GM23338 (cell line): Measurements from ENCODE around the gene THSD4. TPM values are rescaled to one million over a fixed set of nuclear protein-coding genes. Genes with fewer than 3 reads are reported as not detected.

Source experiments
- ATAC-seq: fragments of 200-7000 bp; cut with Tn5 transposase; 3 replicates; pipeline ENCODE4 v1.9.1; 2020
- DNase-seq: peaks from one replicate; pipeline ENCODE4 v3.0.0-alpha.2; 2015; ENCODE audit warnings: low spot score
- H2AFZ ChIP-seq: fragments of 200-600 bp; sonication (generic); 2 replicates; pipeline ENCODE4 v1.8.0; 2016; ENCODE audit warnings: antibody characterized with exemption, mild to moderate bottlenecking, moderate library complexity
- H3F3A ChIP-seq: fragments of 200-600 bp; sonication (generic); replicated peaks from 2 replicates; pipeline ENCODE4 v1.8.0; 2017; ENCODE audit warnings: antibody characterized with exemption, mixed run types, low read depth
- H3K27ac ChIP-seq: fragments of 200-600 bp; sonication (generic); 2 replicates; pipeline ENCODE4 v1.6.1; 2016; ENCODE audit warnings: low read depth
- H3K27me3 ChIP-seq: fragments of 200-600 bp; sonication (generic); 2 replicates; pipeline ENCODE4 v1.8.0; 2016; ENCODE audit warnings: mild to moderate bottlenecking, mixed run types, moderate library complexity; ENCODE audit not compliant: insufficient read depth
- H3K36me3 ChIP-seq: fragments of 200-600 bp; sonication (generic); 2 replicates; pipeline ENCODE4 v1.8.0; 2016; ENCODE audit warnings: mild to moderate bottlenecking; ENCODE audit not compliant: insufficient read depth
- H3K4me1 ChIP-seq: fragments of 200-600 bp; sonication (generic); 2 replicates; pipeline ENCODE4 v1.8.0; 2016; ENCODE audit warnings: mild to moderate bottlenecking, moderate library complexity; ENCODE audit not compliant: insufficient read depth
- H3K4me2 ChIP-seq: fragments of 200-600 bp; sonication (generic); 2 replicates; pipeline ENCODE4 v1.7.1; 2017; ENCODE audit warnings: mixed run types
- H3K4me3 ChIP-seq: fragments of 200-600 bp; sonication (generic); 2 replicates; pipeline ENCODE4 v1.6.1; 2016; ENCODE audit warnings: mixed run types
- H3K79me2 ChIP-seq: fragments of 200-600 bp; sonication (generic); replicated peaks from 2 replicates; pipeline ENCODE4 v1.8.0; 2017; ENCODE audit warnings: mild to moderate bottlenecking; ENCODE audit not compliant: insufficient read depth
- H3K9me2 ChIP-seq: fragments of 200-600 bp; sonication (generic); 2 replicates; pipeline ENCODE4 v1.8.0; 2017; ENCODE audit not compliant: insufficient read depth
- H4K20me1 ChIP-seq: fragments of 200-600 bp; sonication (generic); replicated peaks from 2 replicates; pipeline ENCODE4 v1.8.0; 2017; ENCODE audit warnings: mild to moderate bottlenecking; ENCODE audit not compliant: insufficient read depth
- H3K27ac Mint-ChIP-seq: 2 replicates; pipeline ENCODE4 v1.8.0; 2020; ENCODE audit warnings: inconsistent platforms, mild to moderate bottlenecking, moderate library complexity, mixed read lengths
- H3K27me3 Mint-ChIP-seq: 3 replicates; pipeline ENCODE4 v1.8.0; 2022; ENCODE audit warnings: low read depth, mild to moderate bottlenecking, moderate library complexity, mixed read lengths, inconsistent platforms; ENCODE audit not compliant: insufficient read depth, poor library complexity
- H3K36me3 Mint-ChIP-seq: 3 replicates; pipeline ENCODE4 v1.8.0; 2021; ENCODE audit warnings: low read depth, mild to moderate bottlenecking, inconsistent platforms, moderate library complexity, mixed read lengths
- H3K4me1 Mint-ChIP-seq: 3 replicates; pipeline ENCODE4 v1.8.0; 2020; ENCODE audit warnings: mild to moderate bottlenecking, inconsistent platforms, mixed read lengths
- H3K4me3 Mint-ChIP-seq: 3 replicates; pipeline ENCODE4 v1.8.0; 2021; ENCODE audit warnings: moderate library complexity, mild to moderate bottlenecking, inconsistent platforms, mixed read lengths
- H3K9me3 Mint-ChIP-seq: 3 replicates; pipeline ENCODE4 v1.8.0; 2020; ENCODE audit warnings: moderate library complexity, mild to moderate bottlenecking, inconsistent platforms, mixed read lengths
- CREB1 ChIP-seq: fragments of 250-450 bp; sonication (Bioruptor Pico); IDR thresholded peaks from 2 replicates; pipeline ENCODE4 v1.5.0; 2020; ENCODE audit warnings: low read depth, mild to moderate bottlenecking, moderate library complexity
- ETS1 ChIP-seq: IDR thresholded peaks from 2 replicates; pipeline ENCODE4 v1.6.1; 2016; ENCODE audit warnings: antibody characterized with exemption
- EZH2 ChIP-seq: fragments of 200-600 bp; sonication (generic); IDR thresholded peaks from one replicate; pipeline ENCODE4 v1.8.0; 2017; ENCODE audit warnings: antibody characterized with exemption, mild to moderate bottlenecking, low read depth; ENCODE audit not compliant: unreplicated experiment
- JUNB ChIP-seq: IDR thresholded peaks from one replicate; pipeline ENCODE4 v1.6.1; 2016; ENCODE audit warnings: antibody characterized with exemption; ENCODE audit not compliant: unreplicated experiment
- NANOG ChIP-seq: IDR thresholded peaks from 2 replicates; pipeline ENCODE4 v1.6.1; 2016; ENCODE audit warnings: antibody characterized with exemption, borderline replicate concordance
- POLR2AphosphoS5 ChIP-seq: IDR thresholded peaks from 2 replicates; pipeline ENCODE4 v1.6.1; 2016; ENCODE audit warnings: antibody characterized with exemption, low read depth
- STAT1 ChIP-seq: IDR thresholded peaks from one replicate; pipeline ENCODE4 v1.6.1; 2016; ENCODE audit warnings: antibody characterized with exemption; ENCODE audit not compliant: unreplicated experiment
- ZNF114 ChIP-seq: fragments of 250-450 bp; sonication (Bioruptor Pico); IDR thresholded peaks from 2 replicates; pipeline ENCODE4 v1.5.0; 2020; ENCODE audit warnings: mild to moderate bottlenecking, moderate library complexity
- ZNF331 ChIP-seq: fragments of 250-450 bp; sonication (Bioruptor Pico); IDR thresholded peaks from 2 replicates; pipeline ENCODE4 v1.5.0; 2020; ENCODE audit warnings: low read depth, mild to moderate bottlenecking, moderate library complexity
- ZNF462 ChIP-seq: fragments of 250-450 bp; sonication (Bioruptor Pico); IDR thresholded peaks from 2 replicates; pipeline ENCODE4 v1.5.0; 2020; ENCODE audit warnings: mild to moderate bottlenecking, moderate library complexity
- polyA plus RNA-seq: library from polyadenylated mRNA; unstranded; fragments of >200 nt; fragmentation: Nextera tagmentation; extraction: Ambion mirVana; gene quantifications from 2 replicates; pipeline ENCODE4 v1.2.1, GENCODE V29; 2016
- total RNA-seq: library from RNA; depleted of rRNA; stranded (reverse); fragments of >200 nt; shearing (Covaris generic); gene quantifications from 2 replicates; pipeline ENCODE4 v1.2.3, GENCODE V29; 2014
- TF ChIP-seq, protein P1 (sequence below), 2 experiments: fragments of 200-600 bp in 1 of 2; sonication (generic) in 1 of 2; conservative IDR thresholded peaks; 2 replicates each; pipeline versions ENCODE4 v1.5.1 to v1.6.1; 2016 to 2017; ENCODE audit warnings: antibody characterized with exemption in 2 of 2, low read depth in 2 of 2, mild to moderate bottlenecking in 2 of 2, moderate library complexity in 1 of 2
- TF ChIP-seq, protein P2 (sequence below): IDR thresholded peaks from one replicate; pipeline ENCODE4 v1.6.1; 2018; ENCODE audit warnings: antibody characterized with exemption; ENCODE audit not compliant: unreplicated experiment

Gene THSD4
- total and polyA plus RNA-seq, 2 experiments from 2014 or later, result 2.0 to 7.4 TPM

- no peaks in the 10 kb centered on the region for H3K79me2 ChIP-seq
- Mint-ChIP-seq H3K27me3 (peaks cover 2% of the 10 kb centered on the region), H3K4me1 (peaks cover 14% of the 10 kb centered on the region), H3K36me3 (peaks cover 11% of the 10 kb centered on the region; the same call in 2 of the 3 replicates), H3K4me3 (no peak overlapping the region), H3K27ac (no peak overlapping the region), H3K9me3 (peaks cover 12% of the 10 kb centered on the region; the same call in 2 of the 3 replicates)
- H3K4me2 ChIP-seq, result no peak overlapping the region
- H3K4me1 ChIP-seq, result 0 out of 2 replicates have a peak, but pooled peaks cover 4% of the 10 kb centered on the region
- H3K27ac ChIP-seq, result no peak overlapping the region
- no peaks in the 10 kb centered on the region; the same call in 1 of the 2 replicates for H3K9me2 ChIP-seq
- H3K27me3 ChIP-seq, result no peaks in the 10 kb centered on the region
- ATAC-seq (no peak), DNase-seq (no peak)
- no peaks in the 10 kb centered on the region for H3K36me3 ChIP-seq
- H4K20me1 ChIP-seq, result no peaks in the 10 kb centered on the region
- TF ChIP-seq ZNF331 (no peak), JUNB (no peak), NANOG (no peak), CREB1 (CRISPR knock-in tag) (no peak), ETS1 (no peak), STAT1 (no peak), EZH2 (no peak), POLR2AphosphoS5 (no peak), ZNF462 (CRISPR knock-in tag) (no peak), ZNF114 (CRISPR knock-in tag) (no peak)
- TF ChIP-seq, protein P1, sequence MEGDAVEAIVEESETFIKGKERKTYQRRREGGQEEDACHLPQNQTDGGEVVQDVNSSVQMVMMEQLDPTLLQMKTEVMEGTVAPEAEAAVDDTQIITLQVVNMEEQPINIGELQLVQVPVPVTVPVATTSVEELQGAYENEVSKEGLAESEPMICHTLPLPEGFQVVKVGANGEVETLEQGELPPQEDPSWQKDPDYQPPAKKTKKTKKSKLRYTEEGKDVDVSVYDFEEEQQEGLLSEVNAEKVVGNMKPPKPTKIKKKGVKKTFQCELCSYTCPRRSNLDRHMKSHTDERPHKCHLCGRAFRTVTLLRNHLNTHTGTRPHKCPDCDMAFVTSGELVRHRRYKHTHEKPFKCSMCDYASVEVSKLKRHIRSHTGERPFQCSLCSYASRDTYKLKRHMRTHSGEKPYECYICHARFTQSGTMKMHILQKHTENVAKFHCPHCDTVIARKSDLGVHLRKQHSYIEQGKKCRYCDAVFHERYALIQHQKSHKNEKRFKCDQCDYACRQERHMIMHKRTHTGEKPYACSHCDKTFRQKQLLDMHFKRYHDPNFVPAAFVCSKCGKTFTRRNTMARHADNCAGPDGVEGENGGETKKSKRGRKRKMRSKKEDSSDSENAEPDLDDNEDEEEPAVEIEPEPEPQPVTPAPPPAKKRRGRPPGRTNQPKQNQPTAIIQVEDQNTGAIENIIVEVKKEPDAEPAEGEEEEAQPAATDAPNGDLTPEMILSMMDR (conservative IDR thresholded peaks at IDR 0.05; ENCODE audit: low read depth in 2 of 2), result no peak
- TF ChIP-seq, protein P2, sequence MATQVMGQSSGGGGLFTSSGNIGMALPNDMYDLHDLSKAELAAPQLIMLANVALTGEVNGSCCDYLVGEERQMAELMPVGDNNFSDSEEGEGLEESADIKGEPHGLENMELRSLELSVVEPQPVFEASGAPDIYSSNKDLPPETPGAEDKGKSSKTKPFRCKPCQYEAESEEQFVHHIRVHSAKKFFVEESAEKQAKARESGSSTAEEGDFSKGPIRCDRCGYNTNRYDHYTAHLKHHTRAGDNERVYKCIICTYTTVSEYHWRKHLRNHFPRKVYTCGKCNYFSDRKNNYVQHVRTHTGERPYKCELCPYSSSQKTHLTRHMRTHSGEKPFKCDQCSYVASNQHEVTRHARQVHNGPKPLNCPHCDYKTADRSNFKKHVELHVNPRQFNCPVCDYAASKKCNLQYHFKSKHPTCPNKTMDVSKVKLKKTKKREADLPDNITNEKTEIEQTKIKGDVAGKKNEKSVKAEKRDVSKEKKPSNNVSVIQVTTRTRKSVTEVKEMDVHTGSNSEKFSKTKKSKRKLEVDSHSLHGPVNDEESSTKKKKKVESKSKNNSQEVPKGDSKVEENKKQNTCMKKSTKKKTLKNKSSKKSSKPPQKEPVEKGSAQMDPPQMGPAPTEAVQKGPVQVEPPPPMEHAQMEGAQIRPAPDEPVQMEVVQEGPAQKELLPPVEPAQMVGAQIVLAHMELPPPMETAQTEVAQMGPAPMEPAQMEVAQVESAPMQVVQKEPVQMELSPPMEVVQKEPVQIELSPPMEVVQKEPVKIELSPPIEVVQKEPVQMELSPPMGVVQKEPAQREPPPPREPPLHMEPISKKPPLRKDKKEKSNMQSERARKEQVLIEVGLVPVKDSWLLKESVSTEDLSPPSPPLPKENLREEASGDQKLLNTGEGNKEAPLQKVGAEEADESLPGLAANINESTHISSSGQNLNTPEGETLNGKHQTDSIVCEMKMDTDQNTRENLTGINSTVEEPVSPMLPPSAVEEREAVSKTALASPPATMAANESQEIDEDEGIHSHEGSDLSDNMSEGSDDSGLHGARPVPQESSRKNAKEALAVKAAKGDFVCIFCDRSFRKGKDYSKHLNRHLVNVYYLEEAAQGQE, result no peak
- no peak overlapping the region for H3K4me3 ChIP-seq
- no peaks in the 10 kb centered on the region for H3F3A ChIP-seq
- no peak overlapping the region for H2AFZ ChIP-seq
Measured at GRCh38 chr15:71313806-71314205, 198.5 kb downstream of the THSD4 start.
